ENCODE data around the gene TCP1.
A peak's percentile ranks its signal among the peaks of the same experiment; 100 is the strongest.

TCP1 gene

GRCh38 chr6:159730332-159730676 lies 59.1 kb downstream of the TCP1 start:
- Histone ChIP-seq H3K79me2 (ENCODE audit: insufficient read depth, low read length) (peaks cover 93% of the 10 kb centered on the region), H3K9ac (ENCODE audit: low read length) (peak overlapping the region; percentile 89), H3K36me3 (ENCODE audit: low read length) (peaks cover 27% of the 10 kb centered on the region; the same call in 1 of the 2 replicates), H3K9me2 (replicated peaks; ENCODE audit: insufficient read depth, low read length) (no peaks in the 10 kb centered on the region), H3K4me3 (ENCODE audit: insufficient read depth, low read length, poor library complexity, severe bottlenecking) (peak overlapping the region; percentile 86), H3F3A (ENCODE audit: insufficient read depth) (peaks cover 3% of the 10 kb centered on the region; the same call in 1 of the 2 replicates), H3K27ac (ENCODE audit: low read depth, low read length) (no peak overlapping the region), H3K27me3 (ENCODE audit: low read length) (no peaks in the 10 kb centered on the region), H3K9me3 (ENCODE audit: insufficient read depth, low read length) (no peaks in the 10 kb centered on the region), H3K4me2 (ENCODE audit: low read depth, low read length, poor library complexity, severe bottlenecking) (peak overlapping the region; percentile 95), H2AFZ (ENCODE audit: low read depth, low read length, severe bottlenecking) (no peak overlapping the region), H4K20me1 (ENCODE audit: low read depth, low read length) (peaks cover 47% of the 10 kb centered on the region)
- TF ChIP-seq EZH2phosphoT487 (conservative IDR thresholded peaks at IDR 0.05; ENCODE audit: low read length), result no peak

DNA sequence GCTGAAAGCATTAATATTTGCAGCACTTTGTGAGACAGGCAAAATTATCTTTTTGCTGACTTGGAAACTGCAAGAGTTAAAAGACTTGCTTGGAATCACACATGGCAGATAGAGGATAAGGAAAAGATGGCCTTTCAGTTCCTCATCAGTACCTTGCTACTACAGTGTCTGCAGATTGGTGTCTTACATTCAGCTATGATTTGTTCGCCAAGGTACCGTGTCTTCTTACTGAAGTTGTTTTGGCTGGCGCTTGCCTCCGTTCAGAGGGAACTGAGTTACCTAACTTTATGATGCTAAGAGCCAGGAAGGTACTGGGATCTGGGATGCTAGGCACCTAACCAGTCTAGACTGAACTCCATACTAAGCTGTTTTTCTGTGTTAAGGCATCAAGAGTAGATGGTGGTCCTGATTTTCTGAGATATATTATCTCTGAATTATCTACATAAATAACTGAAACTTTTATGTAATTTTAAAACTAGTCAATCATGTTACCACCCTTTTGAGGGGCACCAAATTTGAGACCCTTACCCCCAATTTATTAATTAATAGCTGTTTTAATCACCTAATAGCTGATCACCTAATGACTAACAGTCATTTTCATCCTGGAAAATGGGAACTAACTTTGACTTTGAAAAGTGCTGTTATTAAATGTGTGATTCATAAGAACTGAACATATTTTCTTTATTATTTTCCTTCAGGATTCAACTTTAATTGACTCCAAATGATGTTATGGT lies 59.6 kb downstream of the TCP1 start:
- TF ChIP-seq, protein P1, sequence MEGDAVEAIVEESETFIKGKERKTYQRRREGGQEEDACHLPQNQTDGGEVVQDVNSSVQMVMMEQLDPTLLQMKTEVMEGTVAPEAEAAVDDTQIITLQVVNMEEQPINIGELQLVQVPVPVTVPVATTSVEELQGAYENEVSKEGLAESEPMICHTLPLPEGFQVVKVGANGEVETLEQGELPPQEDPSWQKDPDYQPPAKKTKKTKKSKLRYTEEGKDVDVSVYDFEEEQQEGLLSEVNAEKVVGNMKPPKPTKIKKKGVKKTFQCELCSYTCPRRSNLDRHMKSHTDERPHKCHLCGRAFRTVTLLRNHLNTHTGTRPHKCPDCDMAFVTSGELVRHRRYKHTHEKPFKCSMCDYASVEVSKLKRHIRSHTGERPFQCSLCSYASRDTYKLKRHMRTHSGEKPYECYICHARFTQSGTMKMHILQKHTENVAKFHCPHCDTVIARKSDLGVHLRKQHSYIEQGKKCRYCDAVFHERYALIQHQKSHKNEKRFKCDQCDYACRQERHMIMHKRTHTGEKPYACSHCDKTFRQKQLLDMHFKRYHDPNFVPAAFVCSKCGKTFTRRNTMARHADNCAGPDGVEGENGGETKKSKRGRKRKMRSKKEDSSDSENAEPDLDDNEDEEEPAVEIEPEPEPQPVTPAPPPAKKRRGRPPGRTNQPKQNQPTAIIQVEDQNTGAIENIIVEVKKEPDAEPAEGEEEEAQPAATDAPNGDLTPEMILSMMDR (IDR thresholded peaks at IDR 0.05; ENCODE audit: insufficient read depth, low read length, poor library complexity, severe bottlenecking), result no peak
- TF ChIP-seq EZH2phosphoT487 (conservative IDR thresholded peaks at IDR 0.05; ENCODE audit: low read length), result no peak
- Histone ChIP-seq H3F3A (ENCODE audit: insufficient read depth) (peaks cover 3% of the 10 kb centered on the region; the same call in 1 of the 2 replicates), H3K9me3 (ENCODE audit: insufficient read depth, low read length) (no peaks in the 10 kb centered on the region), H3K36me3 (ENCODE audit: low read length) (peaks cover 27% of the 10 kb centered on the region; the same call in 1 of the 2 replicates), H3K9me2 (replicated peaks; ENCODE audit: insufficient read depth, low read length) (no peaks in the 10 kb centered on the region), H2AFZ (ENCODE audit: low read depth, low read length, severe bottlenecking) (no peak overlapping the region), H3K79me2 (ENCODE audit: insufficient read depth, low read length) (peaks cover 93% of the 10 kb centered on the region), H3K4me2 (ENCODE audit: low read depth, low read length, poor library complexity, severe bottlenecking) (peak overlapping the region; percentile 95), H3K4me3 (ENCODE audit: insufficient read depth, low read length, poor library complexity, severe bottlenecking) (peak overlapping the region; percentile 86), H3K9ac (ENCODE audit: low read length) (peak overlapping the region; percentile 89), H3K27me3 (ENCODE audit: low read length) (no peaks in the 10 kb centered on the region), H4K20me1 (ENCODE audit: low read depth, low read length) (peaks cover 46% of the 10 kb centered on the region), H3K27ac (ENCODE audit: low read depth, low read length) (no peak overlapping the region; the same call in 1 of the 2 replicates)

- Histone ChIP-seq H3K9ac (ENCODE audit: low read length) (peak overlapping the region; percentile 89), H3K4me2 (ENCODE audit: low read depth, low read length, poor library complexity, severe bottlenecking) (peak overlapping the region; percentile 95), H3F3A (ENCODE audit: insufficient read depth) (peaks cover 3% of the 10 kb centered on the region; the same call in 1 of the 2 replicates), H3K9me3 (ENCODE audit: insufficient read depth, low read length) (no peaks in the 10 kb centered on the region), H3K27ac (ENCODE audit: low read depth, low read length) (peak overlapping the region; percentile 89), H3K36me3 (ENCODE audit: low read length) (peaks cover 27% of the 10 kb centered on the region; the same call in 1 of the 2 replicates), H3K4me3 (ENCODE audit: insufficient read depth, low read length, poor library complexity, severe bottlenecking) (peak overlapping the region; percentile 86), H4K20me1 (ENCODE audit: low read depth, low read length) (peaks cover 43% of the 10 kb centered on the region), H3K9me2 (replicated peaks; ENCODE audit: insufficient read depth, low read length) (no peaks in the 10 kb centered on the region), H2AFZ (ENCODE audit: low read depth, low read length, severe bottlenecking) (no peak overlapping the region), H3K79me2 (ENCODE audit: insufficient read depth, low read length) (peaks cover 93% of the 10 kb centered on the region), H3K27me3 (ENCODE audit: low read length) (no peaks in the 10 kb centered on the region)
- no peak for TF ChIP-seq EZH2phosphoT487 (conservative IDR thresholded peaks at IDR 0.05; ENCODE audit: low read length)
- TF ChIP-seq, protein P1 (IDR thresholded peaks at IDR 0.05; ENCODE audit: insufficient read depth, low read length, poor library complexity, severe bottlenecking), result no peak
Measured at GRCh38 chr6:159728531-159728964, 60.9 kb downstream of the TCP1 start.

Measured in SU-DHL-6 (cell line).